Measurements from ENCODE around the gene XRCC5.

- no peak for TF ChIP-seq ZNF8 (CRISPR knock-in tag; IDR thresholded peaks at IDR 0.05)
- no peak for TF ChIP-seq BACH2 (CRISPR knock-in tag; IDR thresholded peaks at IDR 0.05; ENCODE audit: borderline replicate concordance)
- no peak for TF ChIP-seq TSHZ2 (CRISPR knock-in tag; IDR thresholded peaks at IDR 0.05)
- TF ChIP-seq RARB (CRISPR knock-in tag; IDR thresholded peaks at IDR 0.05), result no peak
- no peak for TF ChIP-seq PPARA (CRISPR knock-in tag; IDR thresholded peaks at IDR 0.05; ENCODE audit: borderline replicate concordance)
- no peak for TF ChIP-seq SNAI2 (CRISPR knock-in tag; IDR thresholded peaks at IDR 0.05)
- TF ChIP-seq, protein P1, sequence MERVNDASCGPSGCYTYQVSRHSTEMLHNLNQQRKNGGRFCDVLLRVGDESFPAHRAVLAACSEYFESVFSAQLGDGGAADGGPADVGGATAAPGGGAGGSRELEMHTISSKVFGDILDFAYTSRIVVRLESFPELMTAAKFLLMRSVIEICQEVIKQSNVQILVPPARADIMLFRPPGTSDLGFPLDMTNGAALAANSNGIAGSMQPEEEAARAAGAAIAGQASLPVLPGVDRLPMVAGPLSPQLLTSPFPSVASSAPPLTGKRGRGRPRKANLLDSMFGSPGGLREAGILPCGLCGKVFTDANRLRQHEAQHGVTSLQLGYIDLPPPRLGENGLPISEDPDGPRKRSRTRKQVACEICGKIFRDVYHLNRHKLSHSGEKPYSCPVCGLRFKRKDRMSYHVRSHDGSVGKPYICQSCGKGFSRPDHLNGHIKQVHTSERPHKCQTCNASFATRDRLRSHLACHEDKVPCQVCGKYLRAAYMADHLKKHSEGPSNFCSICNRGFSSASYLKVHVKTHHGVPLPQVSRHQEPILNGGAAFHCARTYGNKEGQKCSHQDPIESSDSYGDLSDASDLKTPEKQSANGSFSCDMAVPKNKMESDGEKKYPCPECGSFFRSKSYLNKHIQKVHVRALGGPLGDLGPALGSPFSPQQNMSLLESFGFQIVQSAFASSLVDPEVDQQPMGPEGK (CRISPR knock-in tag; IDR thresholded peaks at IDR 0.05; ENCODE audit: borderline replicate concordance), result no peak
- TF ChIP-seq ZFP30 (CRISPR knock-in tag; IDR thresholded peaks at IDR 0.05), result no peak
- TF ChIP-seq ZNF70 (CRISPR knock-in tag; IDR thresholded peaks at IDR 0.05), result no peak
Measured at GRCh38 chr2:216066230-216066629, 42.9 kb upstream of the XRCC5 start.
